DMS79 treated with DMSO at 0.1 percent for 48 hours (cell line): ENCODE results near the gene SOX30.
"Not testable (repeated sequence)": the region's sequence is repeated elsewhere in the genome, so short reads cannot be mapped to it uniquely, and the experiment has no call there.

Experiments
- DNase-seq: peaks from one replicate; lab custom pipeline; 2025; lab: John Stamatoyannopoulos, UW

SOX30 gene

DNA sequence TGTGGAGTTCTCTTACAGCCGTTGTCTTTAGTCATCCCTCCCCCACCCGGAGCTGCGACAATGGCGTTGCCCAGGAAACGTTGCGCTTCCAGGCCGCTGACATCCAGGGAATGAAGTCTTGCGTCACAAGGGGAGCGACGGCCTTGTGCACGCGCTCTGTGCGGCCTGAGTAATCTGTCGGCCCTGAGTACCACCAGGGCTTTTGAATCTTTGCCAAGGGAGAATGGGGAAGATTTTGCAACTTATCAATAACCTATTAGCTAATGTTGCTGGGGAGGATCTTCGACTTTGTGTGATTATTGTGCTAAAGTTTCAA is at the start of gene SOX30:
Gene SOX30, minus strand, starts transcription at position 62 of the 316 bp plus-strand sequence. CDS start 360 bp downstream, outside the sequence.
- DNase-seq, result no peak

DNA sequence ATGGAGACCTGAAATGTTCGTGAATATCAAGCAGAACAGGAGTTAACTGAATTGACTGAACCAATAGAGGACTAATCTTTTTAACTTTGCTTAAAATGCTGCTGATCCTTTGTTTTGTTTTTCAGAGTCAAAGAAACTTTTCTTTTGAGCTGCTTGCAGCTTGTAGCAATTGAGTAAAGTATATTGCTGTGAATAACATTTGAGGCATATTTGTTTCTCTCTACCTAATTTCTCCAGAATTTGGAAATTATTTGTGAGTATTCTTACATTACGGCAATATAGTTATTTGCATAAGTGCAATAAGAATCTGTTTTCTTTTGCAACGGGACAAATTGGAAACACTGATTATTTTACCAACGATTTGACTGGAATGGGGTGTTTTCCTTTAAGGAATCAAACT is 46.4 kb upstream of the SOX30 start:
- not testable (repeated sequence) for DNase-seq

DNA sequence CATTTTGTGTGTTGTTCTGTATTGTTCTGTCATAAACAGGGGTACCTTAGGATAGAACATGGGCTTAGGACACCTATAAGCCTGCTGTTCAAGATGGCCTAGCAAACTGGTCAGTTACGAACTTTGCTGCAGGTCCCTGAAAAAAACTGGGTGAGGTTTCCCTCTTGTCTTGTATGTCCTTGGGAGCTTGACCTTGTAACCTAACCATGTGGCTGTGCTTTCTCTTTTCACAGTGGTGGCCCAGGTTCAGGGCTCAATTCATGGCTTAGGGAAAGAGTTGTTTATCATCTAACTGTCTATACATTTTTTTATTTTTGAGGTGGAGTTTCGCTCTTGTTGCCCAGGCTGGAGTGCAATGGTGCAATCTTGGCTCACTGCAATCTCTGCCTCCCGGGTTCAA is 43.9 kb upstream of the SOX30 start:
- not testable (repeated sequence) for DNase-seq

DNA sequence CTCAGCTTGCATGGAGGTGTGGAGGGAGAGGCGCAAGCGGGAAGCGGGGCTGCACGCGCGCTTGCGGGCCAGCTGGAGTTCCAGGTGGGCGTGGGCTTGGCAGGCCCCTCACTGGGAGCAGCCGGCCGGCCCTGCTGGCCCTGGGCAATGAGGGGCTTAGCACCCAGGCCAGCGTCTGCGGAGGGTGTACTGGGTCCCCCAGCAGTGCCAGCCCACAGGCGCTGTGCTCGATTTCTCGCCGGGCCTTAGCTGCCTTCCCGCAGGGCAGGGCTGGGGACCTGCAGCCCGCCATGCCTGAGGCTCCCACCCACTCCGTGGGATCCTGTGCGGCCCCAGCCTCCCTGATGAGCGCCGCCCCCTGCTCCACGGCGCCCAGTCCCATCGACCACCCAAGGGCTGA is 41.6 kb upstream of the SOX30 start:
- not testable (repeated sequence) for DNase-seq

DNA sequence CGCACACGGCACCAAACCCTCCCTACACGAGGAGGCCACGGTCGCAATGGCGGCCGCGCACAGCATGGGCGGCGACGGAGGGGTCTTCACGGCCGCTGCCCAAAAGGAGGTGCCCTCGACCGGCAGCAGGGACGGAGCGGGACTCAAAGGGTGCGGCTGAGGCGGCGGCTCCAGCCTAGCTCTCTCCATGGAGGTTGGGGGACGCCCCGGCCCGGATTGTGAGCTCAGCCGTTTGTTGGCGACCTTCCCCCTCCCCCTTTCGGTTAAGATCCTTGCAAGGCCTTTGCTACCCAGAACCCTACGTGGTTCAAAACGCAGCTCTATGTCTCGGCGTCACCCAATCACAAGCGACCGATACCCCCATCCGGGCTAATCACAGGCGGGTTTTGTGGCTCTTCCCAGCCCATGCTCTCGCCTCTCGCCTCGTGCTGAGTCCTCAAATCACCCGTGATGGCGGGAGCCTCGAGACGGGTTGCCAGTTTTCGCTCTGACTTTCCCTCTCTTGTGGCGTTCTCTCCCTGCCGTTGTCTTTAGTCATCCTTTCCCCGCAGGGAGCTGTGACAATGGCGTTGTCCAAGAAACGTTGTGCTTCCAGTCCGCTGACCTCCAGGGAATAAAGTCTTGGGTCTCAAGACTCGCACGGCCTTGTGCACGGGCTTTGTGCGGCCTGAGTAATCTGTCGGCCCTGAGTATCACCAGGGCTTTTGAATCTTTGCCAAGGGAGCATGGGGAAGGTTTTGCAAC is 38.6 kb upstream of the SOX30 start:
- no peak for DNase-seq

DNA sequence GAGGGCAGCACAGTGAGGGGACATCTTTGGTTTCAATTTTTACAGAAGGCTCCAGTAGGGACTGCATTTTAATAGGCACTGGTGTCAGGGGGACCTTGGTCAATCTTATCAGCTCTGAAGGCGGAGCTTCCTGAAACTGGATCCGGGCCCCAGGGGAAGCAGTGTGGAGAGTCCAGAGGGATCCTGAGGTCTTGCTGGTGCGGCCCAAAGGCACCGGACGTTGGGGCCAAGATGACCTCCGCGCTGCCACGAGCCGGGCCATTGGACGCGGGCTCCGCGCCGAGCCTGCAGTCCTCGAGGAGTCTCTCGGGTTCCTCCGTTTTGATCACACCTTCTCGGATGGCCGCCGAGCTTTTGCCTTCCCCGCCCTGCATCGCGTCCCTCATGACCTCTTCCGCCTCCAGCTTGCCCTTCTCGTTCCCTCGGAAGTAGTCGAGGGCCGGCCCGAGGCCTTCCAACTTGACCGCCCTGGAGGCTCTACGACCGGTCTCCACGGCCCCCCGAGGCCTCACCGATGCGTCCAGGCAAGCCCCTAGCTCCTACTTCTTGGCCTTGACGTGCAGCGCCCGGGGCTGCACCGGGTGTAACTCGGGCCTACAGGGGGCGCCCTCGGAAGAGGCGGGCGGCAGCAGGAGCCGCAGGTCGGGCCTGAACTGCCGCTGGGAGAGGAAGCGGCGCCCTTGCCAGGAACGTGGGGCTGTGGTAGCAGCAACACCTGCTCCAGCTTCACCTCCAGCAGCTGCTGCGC is 37.9 kb upstream of the SOX30 start:
- no peak for DNase-seq

DNA sequence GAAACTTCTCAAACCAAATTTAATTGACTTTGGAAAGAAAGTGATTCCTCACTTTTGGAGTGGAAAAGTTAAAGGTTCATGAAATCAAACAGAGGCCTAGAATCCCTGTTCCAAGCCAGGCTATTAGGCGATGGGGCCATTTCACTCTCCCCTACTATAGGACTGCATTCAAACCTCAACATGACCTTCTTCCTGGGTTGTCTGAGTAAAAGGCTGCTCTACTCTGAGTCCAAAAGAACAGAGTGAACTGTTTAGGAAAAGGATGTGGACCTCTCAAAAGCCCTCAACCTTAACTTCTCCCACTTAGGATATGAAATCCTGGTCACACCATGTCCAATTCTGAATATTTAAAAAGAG is 34.9 kb upstream of the SOX30 start:
- no peak for DNase-seq

DNA sequence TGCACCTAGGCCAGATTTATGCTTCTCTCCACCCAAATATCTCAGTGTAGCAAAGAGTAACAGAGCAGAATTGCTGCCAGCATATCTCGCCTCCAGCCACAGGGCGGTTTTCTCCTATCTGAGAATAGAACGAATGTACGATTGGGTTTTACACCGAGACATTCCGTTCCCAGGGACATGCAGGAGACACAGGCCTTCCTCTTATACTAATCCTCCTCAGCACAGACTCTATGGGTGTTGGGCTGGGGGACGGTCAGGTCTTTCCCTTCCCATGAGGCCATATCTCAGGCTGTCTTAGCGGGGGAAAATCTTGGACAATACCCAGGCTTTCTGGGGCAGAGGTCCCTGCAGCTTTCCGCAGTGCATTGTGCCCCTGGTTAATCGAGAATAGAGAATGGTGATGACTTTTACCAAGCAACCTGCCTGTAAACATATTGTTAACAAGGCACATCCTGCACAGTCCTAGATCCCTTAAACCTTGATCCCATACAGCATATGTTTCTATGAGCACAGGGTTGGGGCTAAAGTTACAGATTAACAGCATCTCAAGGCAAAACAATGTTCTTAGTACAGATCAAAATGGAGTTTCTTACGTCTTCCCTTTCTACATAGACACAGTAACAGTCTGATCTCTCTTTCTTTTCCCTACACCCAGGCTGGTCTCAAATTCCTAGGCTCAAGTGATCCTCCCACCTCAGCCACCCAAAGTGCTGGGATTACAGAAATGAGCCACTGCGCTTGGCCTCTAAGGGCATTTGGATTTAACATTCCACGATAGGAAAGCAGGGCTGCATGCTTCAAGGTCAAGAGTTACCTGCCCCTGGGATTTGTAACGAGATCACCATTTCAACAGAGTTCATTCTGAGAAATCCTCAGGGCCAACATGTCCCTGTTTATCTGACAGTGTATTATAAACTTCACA is 34.3 kb upstream of the SOX30 start:
- DNase-seq, result not testable (repeated sequence)

DNA sequence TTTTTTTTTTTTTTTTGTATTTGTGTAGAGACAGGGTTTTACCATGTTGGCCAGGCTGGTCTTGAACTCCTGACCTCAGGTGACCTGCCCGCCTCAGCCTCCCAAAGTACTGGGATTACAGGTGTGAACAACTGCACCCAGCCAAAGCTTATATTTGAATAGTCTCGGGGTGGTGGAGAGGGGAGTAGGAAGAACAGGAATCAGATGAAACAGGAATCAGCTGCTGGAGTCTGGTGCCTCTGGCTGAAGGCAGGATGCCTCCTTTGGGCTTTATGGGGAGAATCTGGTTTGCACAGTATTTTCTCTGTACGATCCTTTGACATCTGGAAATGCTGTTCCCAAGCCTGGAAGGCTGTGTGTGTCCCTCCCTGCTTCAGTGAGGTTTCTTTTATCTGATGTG is 30.0 kb upstream of the SOX30 start:
- DNase-seq, result no peak

DNA sequence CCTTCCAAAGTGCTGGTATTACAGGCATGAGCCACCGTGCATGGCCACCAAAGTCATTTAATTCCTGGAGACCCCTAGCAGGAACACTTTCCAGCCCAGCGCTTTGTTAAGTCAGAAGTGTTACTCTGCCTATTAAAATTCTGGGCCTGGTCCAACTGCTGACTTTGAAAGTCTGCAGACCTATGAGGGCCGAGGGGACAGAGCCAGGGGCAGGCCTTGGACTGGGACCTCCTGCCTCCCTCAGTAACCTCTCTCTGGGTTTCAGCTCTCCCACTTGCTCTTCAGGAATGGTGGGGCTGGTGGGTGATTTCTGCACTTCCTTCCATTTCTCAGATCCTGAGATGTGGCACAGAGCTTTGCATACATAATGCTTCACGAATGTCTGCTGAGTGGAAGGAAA is 28.8 kb upstream of the SOX30 start:
- no peak for DNase-seq

DNA sequence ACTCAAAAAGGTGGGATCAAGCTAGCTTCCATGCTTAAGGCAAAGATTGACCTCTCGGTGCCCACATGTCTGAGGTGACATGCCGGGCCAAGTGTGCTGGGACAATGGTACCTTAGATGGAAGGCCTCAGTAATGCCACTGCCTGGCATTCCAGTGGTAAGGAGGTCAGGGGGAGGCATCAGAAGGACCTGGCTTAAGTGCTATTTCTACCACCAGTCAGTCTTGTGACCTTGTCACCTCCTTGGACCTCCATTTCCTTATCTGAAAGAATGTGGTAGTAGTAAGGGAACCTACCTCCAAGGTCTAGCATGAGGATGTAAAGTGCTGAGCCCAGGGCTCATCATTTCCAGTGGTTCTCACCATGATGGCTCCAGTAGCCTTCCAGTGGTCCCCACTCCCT is 28.0 kb upstream of the SOX30 start:
- DNase-seq, result no peak

DNA sequence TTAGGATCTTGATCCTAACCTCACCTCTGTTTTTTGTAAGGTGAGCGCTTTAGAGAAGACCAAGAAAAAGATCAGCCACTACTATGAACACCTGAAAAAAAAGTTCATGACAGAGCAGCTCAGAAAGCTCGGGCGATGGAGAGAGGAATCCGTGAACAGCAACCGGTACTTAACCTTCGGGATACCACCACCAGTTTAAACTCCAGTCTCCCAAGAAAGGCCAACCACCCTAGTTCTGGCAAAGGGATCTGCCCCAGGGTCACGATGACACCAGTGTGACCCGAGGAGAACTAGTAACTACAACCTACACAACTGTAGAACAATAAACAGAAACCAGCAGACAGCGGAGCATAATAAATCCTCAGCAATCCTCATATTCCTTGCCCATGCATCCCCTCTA is 27.6 kb upstream of the SOX30 start:
- DNase-seq, result no peak

DNA sequence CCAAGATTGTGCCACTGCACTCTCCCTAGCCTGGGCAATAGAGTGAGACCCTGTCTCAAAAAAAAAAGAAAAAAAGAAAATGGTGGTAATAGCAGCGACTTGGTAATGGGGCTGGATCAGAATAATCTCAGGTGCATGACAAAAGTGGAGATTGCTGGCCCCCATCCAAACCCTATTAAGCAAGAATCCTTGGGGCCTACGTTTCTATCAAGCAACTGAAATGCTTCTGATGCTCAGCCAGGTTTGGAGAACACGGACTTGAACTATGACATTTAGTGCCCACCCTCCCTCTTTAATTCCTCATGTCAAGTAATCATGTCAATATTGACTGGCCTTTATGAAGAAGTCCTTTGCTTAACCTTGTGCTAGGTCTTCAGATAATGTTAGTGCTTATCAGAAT is 25.7 kb upstream of the SOX30 start:
- no peak for DNase-seq

DNA sequence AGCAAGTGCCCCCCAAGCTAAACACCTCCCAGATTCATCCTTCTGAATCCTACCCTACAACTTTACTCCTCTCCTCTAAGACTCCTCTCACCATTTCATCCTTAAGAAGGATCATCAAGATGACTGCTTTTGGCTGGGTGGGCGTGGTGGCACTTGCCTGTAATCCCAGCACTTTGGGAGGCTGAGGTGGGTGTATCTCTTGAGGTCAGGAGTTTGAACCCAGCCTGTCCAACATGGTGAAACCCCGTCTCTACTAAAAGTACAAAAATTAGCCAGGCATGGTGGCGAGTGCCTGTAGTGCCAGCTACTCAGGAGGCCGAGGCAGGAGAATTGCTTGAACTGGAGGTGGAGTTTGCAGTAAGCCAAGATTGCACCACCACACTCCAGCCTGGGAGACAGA is 22.1 kb upstream of the SOX30 start:
- DNase-seq, result not testable (repeated sequence)

DNA sequence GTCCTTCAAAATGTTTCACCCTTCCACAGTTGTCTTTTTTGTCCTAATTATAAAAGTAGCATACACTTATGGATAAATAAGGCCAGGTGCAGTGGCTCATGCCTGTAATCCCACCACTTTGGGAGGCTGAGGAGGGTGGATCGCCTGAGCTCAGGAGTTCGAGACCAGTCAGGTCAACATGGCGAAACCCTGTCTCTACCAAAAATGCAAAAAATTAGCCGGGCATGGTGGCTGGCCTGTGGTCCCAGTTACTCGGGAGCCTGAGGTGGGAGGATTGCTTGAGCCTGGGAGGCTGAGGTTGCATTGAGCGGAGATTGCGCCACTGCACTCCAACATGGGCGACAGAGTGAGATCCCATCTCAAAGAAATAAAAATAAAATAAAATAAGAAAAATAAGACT is 20.7 kb upstream of the SOX30 start:
- DNase-seq, result no peak

DNA sequence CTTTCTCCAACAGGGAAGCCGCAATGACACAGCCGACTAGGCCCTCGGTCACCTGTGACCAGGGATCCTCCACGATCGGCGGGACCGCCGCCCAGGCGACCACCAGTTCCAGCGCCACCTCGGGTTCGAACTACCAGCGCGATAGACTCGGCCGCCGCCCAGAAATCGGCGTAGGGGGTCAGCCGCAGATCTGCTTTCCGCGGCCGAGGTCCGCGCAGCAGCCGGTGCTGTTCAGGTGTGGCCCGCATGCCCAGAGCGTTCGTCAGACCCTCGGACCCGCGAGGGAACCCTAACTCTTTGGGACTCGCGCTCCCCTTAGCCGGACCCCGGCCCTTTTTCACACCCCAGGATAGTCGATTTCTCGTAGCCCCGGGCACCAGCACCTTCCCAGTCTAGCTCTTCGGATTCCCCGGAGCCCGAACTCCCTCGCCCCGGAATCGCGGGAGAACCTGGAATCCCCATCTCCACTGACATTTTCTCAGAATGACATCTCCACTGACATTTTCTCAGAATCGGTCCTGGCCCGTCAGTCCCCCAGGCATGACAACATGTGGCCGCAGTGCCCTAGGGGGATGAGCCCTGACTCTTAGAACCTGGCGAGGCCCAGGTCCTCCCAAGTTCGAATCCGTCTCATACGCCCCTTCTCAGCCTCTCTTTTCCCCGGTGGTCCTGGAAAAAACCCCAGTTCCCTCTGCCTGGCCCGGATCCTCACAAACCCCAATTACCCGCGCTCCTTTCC is 19.5 kb upstream of the SOX30 start:
- no peak for DNase-seq

DNA sequence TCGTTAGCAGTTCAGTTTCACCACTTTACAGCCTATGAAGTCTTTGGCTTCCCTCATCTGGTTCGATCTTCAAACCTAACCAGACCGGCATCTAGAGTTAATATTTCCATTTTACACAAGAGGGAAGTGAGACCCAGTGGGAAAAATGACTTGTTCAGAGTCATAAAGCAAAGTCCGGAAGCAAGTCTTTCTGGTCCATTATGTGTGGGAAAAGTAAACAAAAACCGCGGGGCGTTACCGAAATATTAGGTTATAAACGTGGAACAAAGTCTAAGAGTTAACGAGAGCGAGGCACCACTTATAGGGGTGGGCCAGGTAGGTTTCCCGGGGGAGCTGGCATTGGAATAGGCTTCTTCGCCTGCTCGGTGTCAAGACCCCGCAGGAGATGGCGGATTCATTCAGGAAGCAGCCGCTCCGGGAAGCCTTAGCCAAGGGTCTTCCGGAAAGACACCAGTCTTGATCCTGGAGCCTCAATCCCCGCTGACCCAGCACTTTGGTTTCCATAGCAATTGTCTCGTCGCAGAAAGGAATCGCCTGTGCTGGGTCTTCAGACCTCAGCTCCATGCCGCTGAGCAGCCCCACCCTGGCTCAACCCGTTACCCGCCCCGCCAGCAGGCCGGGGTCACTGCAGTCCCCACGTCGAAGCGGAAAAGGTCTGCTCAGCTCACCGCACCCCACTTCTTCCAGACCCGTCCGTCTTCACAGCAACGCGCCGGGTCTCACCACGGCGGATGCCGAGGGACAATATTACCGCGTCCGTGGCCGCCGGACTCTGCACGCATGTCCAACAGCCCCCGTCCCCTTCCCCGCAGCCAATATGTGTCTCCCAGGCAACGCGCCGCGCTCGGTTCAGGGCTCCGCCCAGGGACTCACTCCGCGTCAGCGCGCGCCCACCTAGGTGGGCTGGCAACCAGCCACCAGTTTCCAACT is 18.7 kb upstream of the SOX30 start, which contains the start of gene C5orf52:
Gene C5orf52, plus strand, starts transcription at position 872 of the 930 bp plus-strand sequence. CDS start 82 bp downstream, outside the sequence.
- DNase-seq, result peak; percentile 1

DNA sequence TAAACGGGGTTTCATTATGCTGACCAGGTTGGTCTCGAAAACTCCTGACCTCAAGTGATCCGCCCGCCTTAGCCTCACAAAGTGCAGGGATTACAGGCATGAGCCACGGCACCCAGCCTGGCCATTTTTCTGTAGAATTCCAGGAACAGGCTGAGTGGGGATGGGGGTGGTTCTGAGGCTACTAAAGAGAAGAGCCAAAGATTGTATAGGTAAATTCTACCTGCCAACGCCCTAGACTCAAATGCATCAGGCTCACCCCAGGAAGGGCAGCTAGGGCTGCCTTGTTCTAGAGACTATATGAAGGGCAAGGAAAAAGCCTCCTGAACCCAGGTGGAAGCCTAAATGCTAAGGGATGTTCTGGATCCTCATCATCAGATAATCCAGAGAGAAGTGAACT is 17.5 kb upstream of the SOX30 start:
- no peak for DNase-seq

DNA sequence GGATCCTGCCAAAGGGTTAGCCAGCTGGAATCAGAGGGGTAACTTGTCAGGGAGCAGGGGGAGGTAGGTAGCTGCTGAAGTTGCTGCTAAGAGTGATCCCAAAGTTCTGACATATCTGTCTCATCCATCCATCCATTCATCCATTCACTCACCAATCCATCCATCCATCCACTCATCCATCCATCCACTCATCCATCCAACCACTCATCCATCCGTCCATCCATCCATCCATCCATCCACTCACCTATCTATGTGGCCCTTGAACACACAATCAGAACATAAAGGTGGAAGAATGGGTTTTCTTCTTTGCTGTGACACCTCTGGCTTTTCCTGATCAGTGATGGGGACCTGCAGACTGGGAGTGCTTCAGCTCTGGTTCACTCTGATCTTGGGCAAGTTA is 16.1 kb upstream of the SOX30 start:
- no peak for DNase-seq

DNA sequence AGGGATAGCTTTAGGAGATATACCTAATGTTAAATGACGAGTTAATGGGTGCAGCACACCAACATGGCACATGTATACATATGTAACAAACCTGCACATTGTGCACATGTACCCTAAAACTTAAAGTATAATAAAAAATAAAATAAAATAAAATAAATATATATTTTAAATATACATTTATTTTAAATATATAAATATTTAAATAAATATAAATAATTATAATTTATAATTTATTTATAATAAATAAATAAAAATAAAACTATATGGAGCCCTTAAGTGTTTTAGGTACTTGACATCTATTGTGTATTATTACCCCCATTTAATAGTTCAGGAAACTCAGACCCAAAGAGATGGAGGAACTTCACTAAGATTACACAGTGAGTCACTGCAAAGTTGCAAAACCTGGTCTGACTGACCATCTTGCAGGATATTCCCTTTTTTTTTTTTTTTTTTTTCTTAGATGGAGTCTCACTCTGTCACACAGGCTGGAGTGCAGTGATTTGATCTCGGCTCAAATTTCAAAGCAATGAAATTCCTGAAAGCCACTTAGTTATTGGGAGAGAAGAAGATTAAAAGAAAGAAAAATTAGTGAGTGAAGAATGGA is 13.3 kb upstream of the SOX30 start:
- no peak for DNase-seq
